GM21737 (cell line): ENCODE data around the gene ELL.

ENCODE experiments used
- ATAC-seq: cut with Tn5 transposase; IDR thresholded peaks from one replicate; pipeline ENCODE4 v1.9.1; 2021; ENCODE audit warnings: mild to moderate bottlenecking, moderate library complexity; ENCODE audit not compliant: unreplicated experiment

Gene ELL

GRCh38 chr19:18473003-18473705 lies 48.7 kb downstream of the ELL start:
- ATAC-seq, result no peak

- ATAC-seq, result no peak
These were observed 51.1 kb downstream of the ELL start for GRCh38 chr19:18470787-18471186.

GRCh38 chr19:18469069-18469846 lies 52.6 kb downstream of the ELL start:
- ATAC-seq, result no peak

DNA sequence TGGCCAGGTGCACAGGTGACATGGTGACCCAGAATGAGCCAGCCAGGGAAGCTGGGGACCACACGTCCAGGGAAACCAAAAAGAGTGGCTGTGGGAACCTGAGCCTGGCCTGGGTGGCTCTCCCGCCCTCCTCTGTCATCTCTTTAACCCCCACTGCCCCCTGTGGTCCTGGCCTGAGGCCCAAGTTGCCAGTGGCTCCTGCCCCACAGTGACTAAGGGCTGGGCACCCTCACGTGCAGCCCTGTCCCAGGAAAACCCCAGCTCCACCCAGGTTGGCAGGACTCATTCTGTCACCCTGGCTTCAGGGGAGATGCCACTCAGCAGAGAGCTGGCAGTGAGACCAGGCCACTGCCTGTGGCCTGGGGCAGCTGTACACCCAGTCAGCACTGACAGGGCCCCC lies 53.4 kb downstream of the ELL start:
- no peak for ATAC-seq

DNA sequence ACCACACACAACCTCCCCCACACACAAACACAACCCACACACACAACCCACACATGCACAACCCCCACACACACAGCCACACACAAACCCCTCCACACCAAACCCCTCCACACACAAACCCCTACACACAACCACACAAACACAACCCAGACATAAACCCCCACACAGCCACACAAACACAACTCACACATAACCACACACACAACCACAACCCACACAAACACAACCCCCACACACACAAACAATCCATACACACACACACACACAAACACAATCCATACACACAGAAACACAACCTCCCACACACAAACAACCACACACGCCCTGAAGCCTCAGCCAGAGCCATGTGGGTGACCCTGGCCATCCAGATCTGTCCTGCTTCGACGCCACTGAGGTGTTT lies 53.9 kb downstream of the ELL start:
- no peak for ATAC-seq

DNA sequence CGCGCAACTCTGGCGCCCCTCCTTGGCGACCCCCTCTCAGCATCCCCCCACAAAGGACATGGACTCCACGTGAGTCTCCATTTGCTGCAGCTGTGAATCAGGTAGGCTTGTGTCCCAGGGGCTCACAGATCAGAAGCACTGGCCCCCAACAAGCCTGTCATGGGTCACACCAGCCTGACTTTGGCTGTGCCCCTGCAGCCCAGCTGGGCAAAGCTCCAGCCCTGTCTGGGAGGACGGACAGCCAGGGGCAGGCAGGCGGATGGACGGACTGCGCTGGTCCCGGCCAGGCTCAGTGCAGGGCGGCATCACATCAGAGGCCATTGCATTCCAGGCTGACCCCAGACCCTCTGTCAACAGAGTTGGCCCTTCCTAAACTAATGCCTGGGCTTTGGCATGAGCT lies 55.5 kb downstream of the ELL start:
- ATAC-seq, result no peak

- ATAC-seq, result no peak
These were observed 55.9 kb downstream of the ELL start for GRCh38 chr19:18465964-18466339.

DNA sequence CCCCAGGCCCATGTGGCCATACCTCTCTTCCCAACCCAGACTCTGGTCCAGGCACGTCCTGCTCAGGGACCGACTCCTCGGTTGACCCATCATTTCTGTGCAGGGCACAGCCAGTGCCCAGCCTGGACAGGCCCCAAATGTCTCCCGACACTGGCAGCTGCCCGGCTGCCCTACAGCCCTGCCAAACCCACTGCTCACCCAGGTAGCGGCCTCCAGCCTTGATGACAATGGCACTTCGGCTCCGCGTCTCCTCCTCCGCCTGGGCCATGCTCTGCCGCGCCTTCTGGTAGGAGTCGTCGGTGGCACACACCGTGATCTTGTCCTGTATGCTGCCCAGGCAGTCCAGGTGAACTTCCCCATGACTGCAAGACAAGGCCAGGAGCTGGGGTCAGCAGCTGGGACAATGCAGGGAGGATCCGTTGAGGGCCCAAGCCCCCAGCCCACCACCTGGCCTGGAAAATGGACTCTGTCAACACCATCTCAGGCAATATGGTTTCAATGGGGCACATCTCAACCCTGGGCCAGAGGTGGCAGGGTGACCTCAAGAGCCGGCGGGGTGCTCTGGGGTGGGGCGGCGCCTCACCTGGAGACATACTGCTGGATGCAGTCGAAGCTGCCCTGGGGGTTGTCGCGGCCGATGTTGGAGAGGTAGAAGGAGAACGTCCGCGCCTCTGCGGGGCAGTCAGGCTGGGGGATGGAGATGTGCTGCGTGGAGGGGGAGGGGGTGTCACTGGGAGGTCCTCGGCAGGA lies 56.5 kb downstream of the ELL start:
- no peak for ATAC-seq

GRCh38 chr19:18464646-18465045 lies 57.2 kb downstream of the ELL start:
- ATAC-seq, result no peak

- no peak for ATAC-seq
These were observed 60.4 kb downstream of the ELL start for GRCh38 chr19:18461471-18461870.

GRCh38 chr19:18460900-18461299 lies 61.0 kb downstream of the ELL start:
- ATAC-seq, result no peak

DNA sequence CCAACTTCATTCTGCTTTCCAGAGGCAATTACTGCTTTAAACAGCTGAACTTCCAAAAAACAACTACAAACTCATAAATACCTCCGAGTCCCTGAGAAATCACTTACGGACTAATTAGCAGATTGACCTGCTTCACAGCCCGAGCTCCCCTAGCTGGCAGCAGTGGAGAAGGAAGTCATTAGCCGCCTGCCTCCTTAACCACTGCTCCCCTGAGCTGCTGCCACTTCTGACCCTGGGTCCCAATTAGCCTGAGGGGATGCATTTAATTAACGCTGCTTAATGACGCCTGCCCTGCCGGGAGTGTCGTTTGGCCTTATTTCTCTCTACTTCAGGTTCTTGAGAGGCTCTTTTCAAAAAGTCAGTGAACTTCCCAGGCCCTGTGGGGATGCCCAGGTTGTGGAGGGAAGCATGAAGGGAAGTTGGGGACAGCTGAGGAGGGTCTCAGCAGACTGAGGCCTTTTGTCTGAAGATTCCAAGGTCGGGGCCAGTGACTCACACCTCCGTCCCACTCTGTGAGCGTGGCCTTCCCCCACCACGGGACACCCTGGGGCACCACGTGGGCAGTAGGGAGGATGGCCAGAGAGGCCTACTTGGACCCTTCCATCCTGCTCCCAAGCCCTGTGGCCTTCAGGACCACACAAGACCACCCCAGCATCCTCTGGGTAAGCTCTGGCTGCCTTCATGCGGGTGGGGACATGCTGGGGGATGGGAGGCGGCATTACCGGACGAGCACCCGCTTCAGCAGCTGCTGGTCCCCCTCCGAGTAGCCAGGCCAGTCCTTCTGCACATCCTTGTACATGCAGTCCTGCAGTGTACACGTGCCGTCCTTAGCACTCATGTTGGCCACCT lies 64.2 kb downstream of the ELL start:
- ATAC-seq, result no peak

DNA sequence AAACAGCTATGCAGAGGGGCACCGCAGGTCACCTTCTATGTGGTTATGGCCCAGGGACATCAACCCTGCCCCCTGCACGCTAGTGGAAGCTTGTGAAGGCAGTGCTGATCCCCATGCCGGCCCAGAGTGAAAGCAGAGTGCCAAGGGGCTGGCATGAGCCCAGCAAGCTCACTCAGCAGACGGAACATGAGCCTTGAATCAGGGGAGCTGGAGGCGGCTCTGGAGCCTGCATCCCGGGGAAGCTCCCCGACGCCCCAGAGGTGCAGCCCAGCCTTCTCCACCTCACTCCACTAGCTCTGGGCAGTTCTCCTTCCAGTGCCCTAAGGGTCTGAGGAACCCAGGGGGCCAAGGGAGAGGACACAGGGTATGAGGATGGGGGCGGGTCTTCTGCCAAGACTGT lies 64.9 kb downstream of the ELL start:
- no peak for ATAC-seq

DNA sequence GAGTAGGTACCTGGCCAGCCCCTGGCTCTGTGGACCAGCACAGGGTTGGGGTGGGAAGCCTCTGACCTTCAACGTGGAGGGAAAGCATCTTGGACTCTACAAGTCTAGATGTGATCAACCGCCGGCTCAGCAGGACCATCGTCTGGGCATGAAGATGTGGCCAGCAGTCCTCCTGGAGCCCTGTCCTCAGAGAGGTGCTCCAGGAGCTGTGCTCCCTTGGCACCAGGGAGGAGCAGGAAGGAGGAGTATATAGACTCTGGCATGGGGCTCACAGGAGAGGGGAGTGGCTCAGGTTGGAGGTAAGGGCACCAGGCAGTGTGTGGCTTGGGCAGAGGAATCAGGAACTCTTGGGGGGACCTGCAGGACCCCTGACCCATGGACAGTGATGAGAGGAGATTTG lies 65.6 kb downstream of the ELL start:
- ATAC-seq, result no peak

- ATAC-seq, result no peak
These were observed 68.4 kb downstream of the ELL start for GRCh38 chr19:18453269-18454024.

DNA sequence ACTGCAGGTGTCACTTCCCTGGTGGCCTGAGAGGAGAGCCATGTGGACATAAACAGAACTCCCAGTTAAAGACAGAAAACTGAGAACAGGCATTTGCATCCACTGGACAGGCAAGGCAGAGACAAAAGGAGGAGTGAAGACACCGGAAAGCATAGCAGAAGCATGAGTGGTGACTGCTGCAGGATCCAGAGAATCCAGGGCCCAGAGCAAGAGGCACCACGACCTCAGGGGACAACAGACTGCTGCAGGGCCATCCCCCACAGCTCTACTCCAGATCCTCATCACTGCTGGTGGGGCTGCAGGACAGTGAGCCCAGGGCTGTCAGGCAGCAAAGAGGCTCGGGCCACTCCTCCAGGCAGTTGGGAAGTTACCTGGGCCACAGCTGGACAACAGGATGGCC lies 69.5 kb downstream of the ELL start:
- ATAC-seq, result no peak

DNA sequence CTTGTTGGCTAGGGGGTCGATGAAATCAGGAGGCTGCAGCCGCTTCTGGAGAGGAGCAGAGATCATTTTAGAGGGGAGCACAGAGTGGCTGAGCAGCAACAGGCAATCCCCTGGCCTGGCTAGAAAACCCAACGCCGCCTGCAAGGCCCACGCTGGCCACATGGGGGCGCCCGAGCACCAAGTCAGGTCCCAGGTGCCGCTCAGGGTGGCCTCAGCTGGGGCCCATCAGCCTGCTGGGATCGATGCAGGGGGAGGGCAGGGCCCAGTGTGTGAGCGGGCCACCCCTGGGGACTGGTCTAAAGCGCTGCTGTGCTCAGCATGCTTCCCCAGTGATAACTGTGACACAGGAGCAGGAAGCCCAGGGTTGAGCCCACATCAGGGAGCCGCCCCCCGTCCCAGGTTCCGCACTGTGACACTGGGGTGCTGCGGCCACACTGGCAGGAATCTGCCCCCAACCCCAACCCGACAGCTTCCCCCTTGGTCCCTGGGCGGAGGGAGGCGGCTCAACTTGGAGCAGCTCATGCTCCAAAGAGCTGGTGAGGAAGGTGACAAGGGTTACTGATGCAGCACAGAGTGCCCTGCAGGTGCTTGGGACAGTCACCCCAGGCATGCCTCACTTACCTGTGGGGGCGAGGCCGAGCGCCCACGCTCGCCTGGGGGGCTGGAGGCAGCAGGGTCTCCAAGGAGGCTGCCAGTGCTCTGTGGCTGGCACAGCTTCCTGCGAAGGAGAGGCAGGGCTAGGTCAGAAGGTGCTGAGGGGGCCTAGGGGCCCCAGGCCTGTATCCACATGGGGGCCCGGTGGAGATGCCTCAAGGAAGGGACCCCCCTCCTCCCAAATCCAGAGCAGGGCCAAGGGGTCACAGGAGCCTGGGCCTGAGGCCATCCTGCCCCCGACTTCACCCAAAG lies 70.7 kb downstream of the ELL start:
- peak; percentile 60 for ATAC-seq

DNA sequence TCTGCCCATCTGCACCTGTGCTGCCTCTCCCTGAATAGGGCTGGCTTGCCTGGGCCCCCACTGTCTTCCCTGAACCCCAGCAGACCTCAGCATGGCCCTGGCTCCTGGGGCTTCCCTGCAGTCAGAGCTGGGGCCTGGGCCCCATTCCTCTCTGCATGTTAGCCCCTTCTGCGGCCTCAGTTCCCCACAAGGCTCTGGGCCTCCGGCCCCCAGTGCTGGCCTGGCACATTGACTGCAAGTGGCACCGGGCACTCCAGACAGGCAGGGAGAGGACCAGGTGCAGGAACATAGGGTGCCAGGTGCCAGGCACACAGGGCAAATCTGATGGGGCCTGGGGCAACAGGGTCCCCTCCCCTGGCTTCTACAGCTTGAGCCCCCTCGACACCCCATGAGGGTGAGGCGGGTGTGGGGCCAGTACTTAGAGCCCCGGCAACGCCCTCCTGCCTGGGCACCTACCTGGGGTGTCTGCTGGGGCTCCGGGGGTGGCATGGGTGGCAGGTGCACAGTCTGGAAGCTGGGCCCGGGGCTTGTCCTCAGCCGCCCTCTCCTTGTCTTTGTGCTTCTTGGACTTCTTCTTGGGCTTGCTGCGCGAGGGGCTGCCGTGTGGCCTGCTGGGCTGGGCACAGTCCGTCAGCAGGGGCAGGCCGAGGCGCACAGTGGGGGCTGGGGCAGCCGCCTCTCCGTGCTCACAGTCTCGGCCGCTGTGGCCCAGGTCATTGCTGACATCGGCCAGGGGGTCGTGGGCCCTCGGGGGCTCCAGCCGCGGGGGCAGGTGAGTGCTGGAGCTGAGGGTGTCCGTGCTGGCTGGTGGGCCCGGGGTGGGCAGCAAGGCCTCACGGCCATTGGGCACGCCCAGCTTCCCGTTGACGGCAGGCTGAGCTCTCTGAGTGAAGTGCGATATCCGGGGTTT lies 71.6 kb downstream of the ELL start:
- no peak for ATAC-seq
